ENCODE data around the gene DCAF8L1. TPM values are rescaled to one million over a fixed set of nuclear protein-coding genes. Genes with fewer than 3 reads are reported as not detected.

Gene DCAF8L1
- total and polyA plus RNA-seq, 10 of the 15 experiments (the other 5 are each of a cell fraction or from before 2014, with no cell fraction given) = 0.11 TPM; not detected in 9

DNA sequence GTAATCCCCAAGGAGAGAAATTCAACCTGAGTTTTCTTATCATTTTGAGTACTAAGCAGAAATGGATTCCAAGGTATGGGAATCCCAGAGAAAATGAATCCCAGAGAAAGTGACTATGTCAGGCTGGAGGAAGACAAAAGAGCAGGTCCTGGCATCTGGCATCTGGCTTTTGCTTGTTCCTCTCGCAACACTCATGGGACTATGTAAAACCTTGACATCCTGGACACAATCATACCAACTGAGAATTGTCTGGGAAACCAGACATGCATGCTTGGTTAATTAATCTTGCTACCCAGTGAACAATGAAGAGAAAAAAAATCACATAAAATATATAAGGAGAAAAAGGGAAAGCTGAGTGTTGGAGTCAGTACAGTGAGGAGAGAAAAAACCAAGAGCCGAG is 12.9 kb downstream of the DCAF8L1 start:
- Histone ChIP-seq H3K79me2 (ENCODE audit: control insufficient read depth, insufficient read depth, low read length) (no peaks in the 10 kb centered on the region), H3K36me3 (ENCODE audit: control insufficient read depth in 2 of 2, insufficient read depth in 2 of 2, low read length in 1 of 2) (no peaks in the 10 kb centered on the region), H3K4me2 (ENCODE audit: control insufficient read depth, insufficient read depth) (no peak overlapping the region), H3K9ac (ENCODE audit: control insufficient read depth, insufficient read depth, low read length) (no peak overlapping the region), H3K4me1 (ENCODE audit: control insufficient read depth, insufficient read depth, low read length) (no peaks in the 10 kb centered on the region), H3K9me3 (replicated peaks; ENCODE audit: control insufficient read depth, insufficient read depth, low read length) (no peaks in the 10 kb centered on the region), H3K4me3 (no peak overlapping the region), H3K27me3 (replicated peaks in 1 of 2; ENCODE audit: control insufficient read depth in 2 of 2, insufficient read depth in 2 of 2, low read length in 1 of 2) (no peaks in the 10 kb centered on the region), H3K27ac (ENCODE audit: control insufficient read depth, insufficient read depth) (no peak overlapping the region), H4K20me1 (ENCODE audit: control insufficient read depth, insufficient read depth) (no peaks in the 10 kb centered on the region), H2AFZ (ENCODE audit: control insufficient read depth, low read depth, low read length) (no peak overlapping the region)
- in situ Hi-C loops (cut with MboI) (no loop called here), intact Hi-C loops (cut with micrococcal nuclease; ENCODE audit: unreplicated experiment) (no loop called here)
- FAIRE-seq = no peak
- ChIA-PET POLR2A (no interaction called here), RAD21 (ENCODE audit: unreplicated experiment) (no interaction called here), CTCF (interaction anchor here (0.6 kb wide), 1 partner anchor 59 kb away, joined by 3 read pairs; no protein-coding TSS in a partner anchor), SMC1A (ENCODE audit: uncharacterized antibody, unreplicated experiment) (no interaction called here)
- BruUV-seq (replicated peaks) = no TSS peak
- 41% methylated on average over 2 of the region's 2 CpGs for WGBS (ENCODE audit: insufficient coverage, insufficient replicate concordance, low lambda C conversion rate, missing lambda C conversion rate)
- no peak for ATAC-seq
- no peak for DNase-seq (ENCODE audit: low read depth, low spot score)
- TF ChIP-seq IKZF2 (IDR thresholded peaks at IDR 0.05) (no peak), ZSCAN29 (IDR thresholded peaks at IDR 0.05) (no peak), KLF5 (IDR thresholded peaks at IDR 0.05; ENCODE audit: partially characterized antibody) (no peak), PAX5 (IDR thresholded peaks at IDR 0.05; ENCODE audit: borderline replicate concordance, low read depth, low read length) (no peak), SIN3A (IDR thresholded peaks at IDR 0.05; ENCODE audit: low read depth, low read length) (no peak), ZNF24 (IDR thresholded peaks at IDR 0.05) (no peak), SREBF2 (IDR thresholded peaks at IDR 0.05; ENCODE audit: low read length) (no peak), NR2C2 (IDR thresholded peaks at IDR 0.05; ENCODE audit: borderline replicate concordance, control insufficient read depth, insufficient read length, low read depth) (no peak), RCOR1 (conservative IDR thresholded peaks at IDR 0.05; ENCODE audit: low read depth, low read length) (no peak), NFYA (IDR thresholded peaks at IDR 0.05; ENCODE audit: borderline replicate concordance, low read depth, low read length) (no peak)
- TF ChIP-seq, protein P1, sequence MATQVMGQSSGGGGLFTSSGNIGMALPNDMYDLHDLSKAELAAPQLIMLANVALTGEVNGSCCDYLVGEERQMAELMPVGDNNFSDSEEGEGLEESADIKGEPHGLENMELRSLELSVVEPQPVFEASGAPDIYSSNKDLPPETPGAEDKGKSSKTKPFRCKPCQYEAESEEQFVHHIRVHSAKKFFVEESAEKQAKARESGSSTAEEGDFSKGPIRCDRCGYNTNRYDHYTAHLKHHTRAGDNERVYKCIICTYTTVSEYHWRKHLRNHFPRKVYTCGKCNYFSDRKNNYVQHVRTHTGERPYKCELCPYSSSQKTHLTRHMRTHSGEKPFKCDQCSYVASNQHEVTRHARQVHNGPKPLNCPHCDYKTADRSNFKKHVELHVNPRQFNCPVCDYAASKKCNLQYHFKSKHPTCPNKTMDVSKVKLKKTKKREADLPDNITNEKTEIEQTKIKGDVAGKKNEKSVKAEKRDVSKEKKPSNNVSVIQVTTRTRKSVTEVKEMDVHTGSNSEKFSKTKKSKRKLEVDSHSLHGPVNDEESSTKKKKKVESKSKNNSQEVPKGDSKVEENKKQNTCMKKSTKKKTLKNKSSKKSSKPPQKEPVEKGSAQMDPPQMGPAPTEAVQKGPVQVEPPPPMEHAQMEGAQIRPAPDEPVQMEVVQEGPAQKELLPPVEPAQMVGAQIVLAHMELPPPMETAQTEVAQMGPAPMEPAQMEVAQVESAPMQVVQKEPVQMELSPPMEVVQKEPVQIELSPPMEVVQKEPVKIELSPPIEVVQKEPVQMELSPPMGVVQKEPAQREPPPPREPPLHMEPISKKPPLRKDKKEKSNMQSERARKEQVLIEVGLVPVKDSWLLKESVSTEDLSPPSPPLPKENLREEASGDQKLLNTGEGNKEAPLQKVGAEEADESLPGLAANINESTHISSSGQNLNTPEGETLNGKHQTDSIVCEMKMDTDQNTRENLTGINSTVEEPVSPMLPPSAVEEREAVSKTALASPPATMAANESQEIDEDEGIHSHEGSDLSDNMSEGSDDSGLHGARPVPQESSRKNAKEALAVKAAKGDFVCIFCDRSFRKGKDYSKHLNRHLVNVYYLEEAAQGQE (IDR thresholded peaks at IDR 0.05; ENCODE audit: low read depth, low read length) = no peak
- TF ChIP-seq, protein P2, sequence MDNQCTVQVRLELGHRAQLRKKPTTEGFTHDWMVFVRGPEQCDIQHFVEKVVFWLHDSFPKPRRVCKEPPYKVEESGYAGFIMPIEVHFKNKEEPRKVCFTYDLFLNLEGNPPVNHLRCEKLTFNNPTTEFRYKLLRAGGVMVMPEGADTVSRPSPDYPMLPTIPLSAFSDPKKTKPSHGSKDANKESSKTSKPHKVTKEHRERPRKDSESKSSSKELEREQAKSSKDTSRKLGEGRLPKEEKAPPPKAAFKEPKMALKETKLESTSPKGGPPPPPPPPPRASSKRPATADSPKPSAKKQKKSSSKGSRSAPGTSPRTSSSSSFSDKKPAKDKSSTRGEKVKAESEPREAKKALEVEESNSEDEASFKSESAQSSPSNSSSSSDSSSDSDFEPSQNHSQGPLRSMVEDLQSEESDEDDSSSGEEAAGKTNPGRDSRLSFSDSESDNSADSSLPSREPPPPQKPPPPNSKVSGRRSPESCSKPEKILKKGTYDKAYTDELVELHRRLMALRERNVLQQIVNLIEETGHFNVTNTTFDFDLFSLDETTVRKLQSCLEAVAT (IDR thresholded peaks at IDR 0.05) = no peak
- TF ChIP-seq, protein P3, sequence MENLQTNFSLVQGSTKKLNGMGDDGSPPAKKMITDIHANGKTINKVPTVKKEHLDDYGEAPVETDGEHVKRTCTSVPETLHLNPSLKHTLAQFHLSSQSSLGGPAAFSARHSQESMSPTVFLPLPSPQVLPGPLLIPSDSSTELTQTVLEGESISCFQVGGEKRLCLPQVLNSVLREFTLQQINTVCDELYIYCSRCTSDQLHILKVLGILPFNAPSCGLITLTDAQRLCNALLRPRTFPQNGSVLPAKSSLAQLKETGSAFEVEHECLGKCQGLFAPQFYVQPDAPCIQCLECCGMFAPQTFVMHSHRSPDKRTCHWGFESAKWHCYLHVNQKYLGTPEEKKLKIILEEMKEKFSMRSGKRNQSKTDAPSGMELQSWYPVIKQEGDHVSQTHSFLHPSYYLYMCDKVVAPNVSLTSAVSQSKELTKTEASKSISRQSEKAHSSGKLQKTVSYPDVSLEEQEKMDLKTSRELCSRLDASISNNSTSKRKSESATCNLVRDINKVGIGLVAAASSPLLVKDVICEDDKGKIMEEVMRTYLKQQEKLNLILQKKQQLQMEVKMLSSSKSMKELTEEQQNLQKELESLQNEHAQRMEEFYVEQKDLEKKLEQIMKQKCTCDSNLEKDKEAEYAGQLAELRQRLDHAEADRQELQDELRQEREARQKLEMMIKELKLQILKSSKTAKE (IDR thresholded peaks at IDR 0.05; ENCODE audit: low read depth, poor library complexity, severe bottlenecking) = no peak
- TF ChIP-seq, protein P4, sequence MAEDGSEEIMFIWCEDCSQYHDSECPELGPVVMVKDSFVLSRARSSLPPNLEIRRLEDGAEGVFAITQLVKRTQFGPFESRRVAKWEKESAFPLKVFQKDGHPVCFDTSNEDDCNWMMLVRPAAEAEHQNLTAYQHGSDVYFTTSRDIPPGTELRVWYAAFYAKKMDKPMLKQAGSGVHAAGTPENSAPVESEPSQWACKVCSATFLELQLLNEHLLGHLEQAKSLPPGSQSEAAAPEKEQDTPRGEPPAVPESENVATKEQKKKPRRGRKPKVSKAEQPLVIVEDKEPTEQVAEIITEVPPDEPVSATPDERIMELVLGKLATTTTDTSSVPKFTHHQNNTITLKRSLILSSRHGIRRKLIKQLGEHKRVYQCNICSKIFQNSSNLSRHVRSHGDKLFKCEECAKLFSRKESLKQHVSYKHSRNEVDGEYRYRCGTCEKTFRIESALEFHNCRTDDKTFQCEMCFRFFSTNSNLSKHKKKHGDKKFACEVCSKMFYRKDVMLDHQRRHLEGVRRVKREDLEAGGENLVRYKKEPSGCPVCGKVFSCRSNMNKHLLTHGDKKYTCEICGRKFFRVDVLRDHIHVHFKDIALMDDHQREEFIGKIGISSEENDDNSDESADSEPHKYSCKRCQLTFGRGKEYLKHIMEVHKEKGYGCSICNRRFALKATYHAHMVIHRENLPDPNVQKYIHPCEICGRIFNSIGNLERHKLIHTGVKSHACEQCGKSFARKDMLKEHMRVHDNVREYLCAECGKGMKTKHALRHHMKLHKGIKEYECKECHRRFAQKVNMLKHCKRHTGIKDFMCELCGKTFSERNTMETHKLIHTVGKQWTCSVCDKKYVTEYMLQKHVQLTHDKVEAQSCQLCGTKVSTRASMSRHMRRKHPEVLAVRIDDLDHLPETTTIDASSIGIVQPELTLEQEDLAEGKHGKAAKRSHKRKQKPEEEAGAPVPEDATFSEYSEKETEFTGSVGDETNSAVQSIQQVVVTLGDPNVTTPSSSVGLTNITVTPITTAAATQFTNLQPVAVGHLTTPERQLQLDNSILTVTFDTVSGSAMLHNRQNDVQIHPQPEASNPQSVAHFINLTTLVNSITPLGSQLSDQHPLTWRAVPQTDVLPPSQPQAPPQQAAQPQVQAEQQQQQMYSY (CRISPR knock-in tag; IDR thresholded peaks at IDR 0.05) = no peak

All from GM12878 (cell line).